Measurements from ENCODE around the gene DOCK6.
A peak's percentile ranks its signal among the peaks of the same experiment; 100 is the strongest.

DOCK6 gene

GRCh38 chr19:11261971-11262839 lies at the start of gene DOCK6:
Gene DOCK6, minus strand, starts transcription at chr19:11262524. Its CDS starts 84 bp downstream, at chr19:11262440.
- TF ChIP-seq CTCF (conservative IDR thresholded peaks at IDR 0.05; ENCODE audit: control insufficient read depth, insufficient read depth, low read depth, low read length): no peak
- H3K4me3 ChIP-seq (ENCODE audit: control insufficient read depth, low read depth, low read length): peak within 1 kb of the TSS; percentile 61
- DNase-seq (ENCODE audit: low read depth): no peak

- no peak for TF ChIP-seq CTCF (conservative IDR thresholded peaks at IDR 0.05; ENCODE audit: control insufficient read depth, insufficient read depth, low read depth, low read length)
Measured at GRCh38 chr19:11306337-11306736, 44.0 kb upstream of the DOCK6 start.

GRCh38 chr19:11304936-11305335 lies 42.6 kb upstream of the DOCK6 start:
- no peak for DNase-seq (ENCODE audit: low read depth)
- no peak for TF ChIP-seq CTCF (conservative IDR thresholded peaks at IDR 0.05; ENCODE audit: control insufficient read depth, insufficient read depth, low read depth, low read length)
- H3K4me3 ChIP-seq (ENCODE audit: control insufficient read depth, low read depth, low read length): no peak overlapping the region

More at GRCh38 chr19:11306337-11306736, 44.0 kb upstream of the DOCK6 start:
- H3K4me3 ChIP-seq (ENCODE audit: control insufficient read depth, low read depth, low read length): no peak overlapping the region
- no peak for DNase-seq (ENCODE audit: low read depth)

GRCh38 chr19:11300811-11301120 lies 38.4 kb upstream of the DOCK6 start:
- DNase-seq (ENCODE audit: low read depth): no peak
- no peak for TF ChIP-seq CTCF (conservative IDR thresholded peaks at IDR 0.05; ENCODE audit: control insufficient read depth, insufficient read depth, low read depth, low read length)
- no peak overlapping the region for H3K4me3 ChIP-seq (ENCODE audit: control insufficient read depth, low read depth, low read length)

GRCh38 chr19:11299946-11300810 lies 37.9 kb upstream of the DOCK6 start:
- H3K4me3 ChIP-seq (ENCODE audit: control insufficient read depth, low read depth, low read length): no peak overlapping the region
- no peak for TF ChIP-seq CTCF (conservative IDR thresholded peaks at IDR 0.05; ENCODE audit: control insufficient read depth, insufficient read depth, low read depth, low read length)
- DNase-seq (ENCODE audit: low read depth): no peak

GRCh38 chr19:11296264-11296663 lies 33.9 kb upstream of the DOCK6 start:
- peak; percentile 35 for DNase-seq (ENCODE audit: low read depth)
- H3K4me3 ChIP-seq (ENCODE audit: control insufficient read depth, low read depth, low read length): no peak overlapping the region
- TF ChIP-seq CTCF (conservative IDR thresholded peaks at IDR 0.05; ENCODE audit: control insufficient read depth, insufficient read depth, low read depth, low read length): no peak
